GM21447 (cell line): ENCODE data around the gene SERP2.

Experiments
- ATAC-seq: cut with Tn5 transposase; IDR thresholded peaks from one replicate; pipeline ENCODE4 v1.9.1; 2021; ENCODE audit not compliant: unreplicated experiment

The SERP2 gene

DNA sequence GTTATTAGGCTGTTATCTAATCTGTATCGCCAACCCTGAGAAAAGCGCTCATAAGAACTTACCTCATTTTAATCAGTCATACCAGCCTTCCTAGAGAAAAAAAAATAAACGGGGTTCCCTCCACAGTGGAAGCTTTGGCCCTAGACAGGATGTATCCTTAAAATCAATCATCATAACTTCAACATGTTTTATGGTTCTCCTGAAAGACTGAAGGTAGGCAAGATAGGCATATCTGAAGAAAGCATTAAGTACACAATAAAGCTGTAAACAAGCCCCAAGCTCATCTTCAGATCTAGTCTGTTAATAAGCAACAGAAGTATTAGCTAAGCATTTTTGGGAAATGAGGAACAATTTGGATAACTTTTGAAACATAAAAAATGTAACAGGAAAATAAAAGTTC, 18.7 kb upstream of the SERP2 start:
- no peak for ATAC-seq

DNA sequence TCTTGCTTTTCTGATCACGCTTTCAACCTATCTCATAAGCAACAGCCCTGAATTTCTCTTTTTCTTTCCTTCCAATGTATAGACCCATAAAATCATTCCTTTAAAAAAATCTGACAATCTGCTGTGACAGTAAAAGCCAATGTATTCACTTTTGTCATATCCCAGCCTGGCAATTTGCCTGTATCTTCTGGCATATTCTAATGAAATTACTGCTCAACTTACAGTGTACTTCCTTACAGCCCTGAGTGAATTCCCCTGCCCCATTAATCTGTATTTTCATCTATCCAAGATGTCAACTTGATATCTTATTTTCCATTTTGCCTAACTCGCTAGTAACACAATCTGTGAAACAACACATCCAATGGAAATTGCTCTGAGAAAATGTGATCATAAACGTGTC, 18.0 kb upstream of the SERP2 start:
- ATAC-seq: no peak

DNA sequence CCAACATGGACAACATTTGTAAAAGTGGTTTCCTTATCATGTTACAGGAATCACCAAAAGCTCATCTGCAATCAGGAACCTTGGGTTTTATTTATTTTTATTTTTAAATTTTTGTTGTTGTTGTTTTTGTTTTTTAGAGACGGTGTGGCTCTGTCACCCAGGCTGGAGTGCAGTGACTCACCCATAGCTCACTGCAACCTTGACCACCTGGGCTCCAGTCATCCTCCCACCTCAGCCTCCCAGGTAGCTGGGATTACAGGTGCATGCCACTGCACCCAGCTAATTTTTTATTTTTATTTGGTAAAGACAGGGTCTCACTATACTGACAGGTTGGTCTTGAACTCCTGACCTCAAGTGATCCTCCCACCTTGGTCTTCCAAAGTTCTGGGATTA, 13.6 kb upstream of the SERP2 start:
- ATAC-seq: no peak

DNA sequence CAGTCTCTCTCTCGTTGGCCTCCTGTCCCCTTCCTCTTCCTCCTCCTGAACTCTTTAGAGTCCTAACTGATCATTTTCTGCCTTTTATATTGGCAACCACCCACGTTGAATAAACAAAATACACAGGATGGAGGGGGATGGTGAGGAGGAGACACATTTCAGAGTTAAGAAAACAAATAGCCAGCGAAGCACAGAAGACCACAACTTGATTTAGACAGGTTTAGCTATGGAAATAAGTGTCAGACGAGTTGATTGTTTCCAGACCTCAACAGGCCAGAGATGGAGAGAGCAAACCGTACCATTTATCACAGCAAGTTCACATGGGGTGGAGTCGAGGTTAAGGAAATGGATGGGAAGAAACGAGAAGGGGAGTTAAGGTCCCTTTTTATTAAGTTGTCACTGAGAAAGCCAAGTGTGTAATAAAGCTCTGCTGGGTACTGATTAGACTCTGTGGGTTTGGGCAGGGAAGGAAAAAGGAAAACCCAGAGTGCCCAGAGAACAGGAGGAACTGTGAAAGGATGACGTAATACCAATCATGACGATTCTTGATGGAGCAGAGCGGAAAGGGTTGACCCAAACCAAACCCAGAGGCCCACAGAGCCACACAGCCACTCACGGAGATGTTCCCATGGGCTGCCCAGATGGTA, 11.1 kb upstream of the SERP2 start:
- no peak for ATAC-seq

DNA sequence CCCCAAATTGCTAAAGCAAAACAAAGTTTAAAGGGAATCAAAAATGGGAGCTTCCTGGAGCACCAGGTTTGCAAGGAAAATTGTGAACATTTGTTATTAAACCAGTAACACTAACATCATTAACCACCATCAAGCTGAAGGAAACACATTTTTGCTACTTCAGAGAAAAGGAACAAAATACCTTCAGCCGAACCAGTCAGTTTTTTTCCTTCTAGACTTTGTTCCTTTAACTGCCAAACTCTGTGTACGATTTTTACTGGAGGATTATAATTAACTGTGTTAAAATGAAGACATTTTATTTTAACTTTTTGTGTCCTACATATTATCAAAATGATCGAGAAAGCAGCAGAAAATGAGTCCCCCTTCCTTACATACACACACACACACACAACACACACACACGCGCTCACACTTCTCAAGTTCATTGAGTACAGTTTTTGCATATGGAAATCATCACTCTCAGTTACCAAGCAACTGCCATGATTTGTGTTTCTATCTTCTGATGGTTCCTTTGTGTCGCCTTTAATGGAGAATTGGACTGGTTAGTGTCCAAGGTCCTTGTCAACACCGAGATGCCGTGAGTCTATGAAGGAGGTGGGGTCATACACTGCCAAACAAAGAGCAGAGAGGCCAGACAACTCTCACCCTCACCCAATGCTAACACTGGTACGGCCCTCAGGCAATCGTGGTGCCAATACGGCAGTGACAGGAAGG, 9.8 kb upstream of the SERP2 start:
- ATAC-seq: no peak

DNA sequence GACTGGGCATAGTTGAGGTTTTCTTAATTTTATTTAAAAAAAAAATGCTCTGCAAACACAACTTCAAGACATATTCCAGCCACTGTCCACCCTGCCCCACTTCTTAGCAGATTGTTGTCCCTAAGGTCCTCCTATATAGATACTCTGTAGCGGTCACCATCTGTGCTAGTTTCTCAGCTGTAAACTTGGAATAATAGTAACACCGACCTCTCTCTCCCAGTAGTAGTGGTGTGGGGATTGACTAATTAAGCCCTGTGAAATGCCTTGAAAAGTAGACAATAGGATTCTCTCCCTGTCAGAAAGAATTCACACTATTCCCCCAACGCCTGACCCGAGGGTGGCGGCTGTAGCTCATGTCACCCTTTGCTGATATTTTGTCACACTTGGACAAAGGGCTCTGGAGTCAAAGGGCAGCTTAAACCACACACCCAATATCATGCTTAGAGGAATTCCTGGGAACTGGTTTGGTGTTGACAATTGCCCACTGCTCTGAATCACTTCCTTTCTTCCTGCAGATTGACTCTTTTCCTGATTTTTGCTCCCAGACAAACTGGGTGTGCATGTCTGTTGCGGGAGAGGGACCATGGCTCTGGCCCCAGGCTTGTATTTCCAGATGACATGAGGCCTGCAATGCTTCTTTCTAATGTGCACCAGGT, 9.2 kb upstream of the SERP2 start:
- no peak for ATAC-seq

DNA sequence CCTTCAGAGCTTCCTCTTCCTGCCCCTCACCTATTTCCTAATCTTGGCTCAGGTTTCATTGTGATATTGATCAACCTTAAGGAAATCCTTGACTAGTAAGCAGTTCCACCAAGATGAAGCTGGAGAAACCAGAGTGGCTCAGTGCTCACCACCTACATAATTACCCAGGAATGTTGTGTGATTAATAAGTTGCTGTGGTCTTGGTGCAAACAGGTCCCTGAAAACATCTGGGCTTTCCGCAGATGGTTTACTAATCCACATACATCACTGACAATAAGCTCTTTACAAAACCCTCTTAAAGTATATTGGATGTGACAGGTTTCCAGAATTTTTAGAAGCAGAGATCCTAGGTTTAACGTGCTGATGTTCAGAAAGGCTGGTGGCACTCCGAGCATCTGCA, 8.6 kb upstream of the SERP2 start:
- ATAC-seq: no peak

DNA sequence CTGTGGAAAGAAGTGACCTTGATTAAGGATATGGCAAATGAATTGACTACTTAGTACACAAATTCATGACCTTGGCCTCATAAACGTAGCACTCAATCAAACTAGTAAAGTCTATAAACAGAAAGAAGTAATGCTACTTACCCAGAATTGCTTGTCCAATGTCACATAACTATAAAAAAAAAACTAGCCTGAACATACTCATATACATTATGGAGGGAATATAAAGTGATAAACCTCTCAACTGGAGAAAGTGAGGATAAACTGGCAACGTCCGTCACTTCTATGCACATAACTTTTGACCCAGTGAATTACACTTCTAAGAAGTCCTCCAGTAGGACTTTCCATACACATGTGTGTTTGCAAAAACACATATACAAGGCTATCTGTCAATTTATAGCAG, 7.7 kb upstream of the SERP2 start:
- ATAC-seq: no peak

DNA sequence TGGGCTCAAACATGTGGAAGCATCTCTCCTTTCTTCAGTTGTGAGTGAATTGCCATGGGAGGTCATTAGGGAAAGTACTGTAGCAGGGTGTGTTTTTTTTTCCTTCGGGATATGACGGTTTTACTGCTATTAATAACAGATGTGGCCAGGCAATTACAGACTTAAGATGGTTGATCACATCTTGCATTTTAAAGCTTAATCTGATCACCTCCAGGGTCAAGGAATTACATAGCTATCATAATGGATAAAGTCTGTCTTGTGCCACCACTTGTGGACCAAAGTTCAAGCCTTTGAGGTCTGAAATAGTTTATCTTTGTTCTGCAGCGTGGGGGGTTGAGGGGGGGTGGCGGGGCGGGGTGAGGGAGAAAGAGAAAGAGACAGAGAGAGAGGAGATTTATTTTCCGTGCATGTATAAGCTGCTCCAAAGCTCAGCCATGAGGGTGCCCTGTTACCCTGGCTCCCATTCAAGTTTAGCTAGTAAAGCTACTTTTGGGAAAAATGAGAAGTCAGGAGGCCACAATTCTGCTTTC, 5.5 kb upstream of the SERP2 start:
- no peak for ATAC-seq

DNA sequence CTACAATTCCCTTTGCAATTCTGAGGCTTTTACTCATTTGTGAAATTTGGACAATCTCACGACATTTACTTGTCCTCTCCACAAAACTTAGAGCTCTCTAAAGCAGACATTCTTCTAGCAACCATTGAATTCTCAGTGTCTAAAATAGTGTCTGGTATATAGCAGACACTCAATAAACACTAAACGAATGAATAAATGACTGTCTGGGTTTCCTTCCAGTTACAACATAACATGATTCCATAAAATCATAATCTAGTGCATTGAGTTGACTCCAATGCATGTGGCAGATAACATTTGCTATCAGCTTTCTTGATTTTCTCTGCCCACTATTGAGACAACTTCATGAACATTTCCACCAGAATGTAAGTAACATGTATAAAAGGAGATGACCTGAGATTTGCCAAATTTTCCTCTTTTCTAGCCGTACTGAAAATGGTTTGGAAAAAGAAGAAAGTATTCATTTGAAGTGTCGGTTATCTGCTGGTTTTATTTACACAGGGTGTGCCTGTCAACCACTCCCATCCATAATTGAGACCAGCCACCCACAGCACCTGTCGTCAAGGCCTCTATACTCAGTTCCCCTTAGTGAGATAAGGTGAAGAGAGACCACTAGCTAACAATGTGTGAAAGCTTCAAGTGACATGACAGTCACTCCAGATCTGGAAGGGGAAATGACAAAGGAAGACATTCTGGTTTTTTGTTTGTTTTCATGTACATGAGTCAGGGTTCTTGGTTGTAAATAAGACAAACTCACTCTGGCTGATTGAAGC, 4.8 kb upstream of the SERP2 start:
- ATAC-seq: no peak

DNA sequence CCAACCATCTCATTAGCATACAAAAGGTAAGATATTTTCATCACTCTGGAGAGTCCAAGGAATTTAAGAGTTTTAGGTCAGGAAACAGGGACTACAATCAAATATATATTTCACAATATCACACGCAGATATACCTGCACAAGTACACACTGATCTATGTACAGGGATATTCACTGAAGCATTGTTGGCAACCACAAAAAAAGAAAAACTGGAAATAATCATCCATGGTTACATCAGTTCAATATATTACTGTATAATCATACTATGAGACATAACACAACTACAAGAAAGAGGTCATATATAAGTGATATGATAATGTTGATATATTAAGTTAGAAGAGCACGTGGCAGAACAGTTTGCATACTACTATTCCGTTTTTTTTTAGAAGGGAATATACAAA, 2.2 kb upstream of the SERP2 start:
- no peak for ATAC-seq

DNA sequence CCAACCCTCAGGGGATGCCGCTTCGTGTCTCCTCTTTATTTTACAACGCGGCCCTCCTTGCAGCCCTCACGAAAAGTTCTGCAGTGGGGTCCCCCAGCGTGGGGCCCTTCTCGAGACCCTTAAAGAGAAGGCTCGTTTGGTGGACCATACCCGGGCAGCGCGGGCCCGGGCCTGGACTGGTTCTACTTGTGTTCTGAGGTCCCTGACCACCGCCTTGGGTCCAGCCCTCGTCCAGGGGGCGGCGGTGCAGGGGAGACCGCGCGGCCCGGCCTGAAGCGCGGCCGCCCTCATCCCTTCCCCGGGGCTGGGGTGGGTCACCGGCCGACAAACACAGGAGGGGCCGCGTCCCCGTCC, 400 bp upstream of the SERP2 start:
- no peak for ATAC-seq

DNA sequence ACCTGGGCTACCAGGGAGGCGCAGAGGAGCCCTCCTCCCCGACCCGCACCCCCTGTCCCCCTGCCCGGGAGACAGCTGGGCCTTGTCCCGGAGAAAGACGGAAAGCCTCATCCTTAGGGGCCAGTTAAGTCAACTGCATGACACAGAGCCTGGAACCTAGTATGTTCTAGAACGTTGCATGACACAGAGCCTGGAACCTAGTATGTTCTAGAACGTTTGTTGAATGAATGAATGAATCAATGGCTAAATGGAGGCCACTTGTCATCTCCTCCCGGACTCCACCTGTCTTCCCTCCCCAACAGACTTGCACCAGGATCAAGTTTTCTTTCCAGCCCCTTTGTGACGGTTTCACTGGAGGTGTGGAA, 706 bp downstream of the SERP2 start:
- no peak for ATAC-seq

DNA sequence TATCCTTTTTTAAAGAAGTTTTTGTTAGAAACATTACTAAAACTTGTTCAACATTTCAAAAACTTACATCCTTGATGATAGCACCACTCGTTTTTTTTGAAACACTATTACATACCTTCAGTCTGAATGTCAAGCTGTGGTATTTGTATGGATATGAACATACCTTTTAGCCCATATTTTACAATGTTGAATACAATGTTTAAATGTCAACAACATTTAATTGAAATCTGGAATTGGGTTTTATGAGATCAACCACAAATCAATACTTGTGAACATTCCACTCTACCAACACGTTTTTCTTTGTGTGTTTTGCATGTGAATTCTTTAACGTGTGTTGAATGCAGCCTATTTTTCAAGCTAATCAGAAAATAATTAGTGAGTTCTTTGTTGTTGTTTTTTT, 4.7 kb downstream of the SERP2 start:
- no peak for ATAC-seq

DNA sequence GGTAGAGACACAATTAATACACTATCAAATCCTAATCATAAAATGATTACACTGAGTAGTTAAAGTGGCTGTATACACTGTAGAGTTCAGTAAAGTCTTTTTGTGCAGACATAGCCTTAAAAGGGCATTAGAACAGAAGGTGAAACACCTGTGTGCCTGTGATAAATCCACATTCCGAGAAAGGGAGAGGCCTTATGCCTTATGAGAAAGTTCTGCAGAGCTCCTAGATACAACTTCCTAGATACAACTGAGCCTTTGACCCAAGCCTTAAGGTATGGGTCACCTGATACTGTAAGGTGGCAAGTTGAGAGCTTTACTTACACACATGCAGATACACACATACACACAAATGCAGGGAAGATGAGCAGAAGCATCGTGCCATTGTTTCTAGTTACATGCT, 6.3 kb downstream of the SERP2 start:
- no peak for ATAC-seq

DNA sequence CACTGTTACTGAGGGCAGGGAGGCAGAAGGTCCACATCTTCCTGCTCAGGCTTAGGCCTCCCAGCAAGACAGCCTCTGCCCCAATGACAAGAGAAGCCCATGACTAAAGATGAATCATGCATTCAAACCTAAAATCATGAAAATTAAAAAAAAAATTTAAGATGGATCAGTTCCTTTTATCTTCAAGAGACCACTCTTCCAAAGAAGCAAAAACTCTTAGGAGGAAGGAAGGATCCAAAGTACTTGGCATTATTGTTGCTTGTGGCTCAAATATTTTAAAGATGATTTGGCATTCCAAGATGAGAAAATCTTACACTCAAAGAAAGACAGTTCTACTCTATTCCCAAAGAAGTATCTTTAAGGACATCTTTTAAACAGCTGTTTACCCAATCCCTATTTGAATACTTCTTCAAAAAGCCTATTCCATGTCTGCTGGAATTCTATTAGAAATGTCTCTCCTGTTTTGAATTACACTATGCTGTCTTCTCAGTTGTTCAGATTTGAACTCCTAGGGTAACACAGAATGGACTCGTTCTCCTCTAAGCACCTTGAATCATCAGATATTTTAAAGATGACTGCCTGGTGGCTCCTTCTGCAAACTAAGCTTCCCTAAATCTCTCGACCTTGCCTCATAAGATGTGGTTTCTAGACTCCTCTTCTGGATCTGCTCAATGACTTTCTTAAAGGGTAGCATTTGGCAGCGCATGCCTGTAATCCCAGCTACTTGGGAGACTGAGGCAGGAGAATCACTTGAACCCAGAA, 7.0 kb downstream of the SERP2 start:
- ATAC-seq: no peak

DNA sequence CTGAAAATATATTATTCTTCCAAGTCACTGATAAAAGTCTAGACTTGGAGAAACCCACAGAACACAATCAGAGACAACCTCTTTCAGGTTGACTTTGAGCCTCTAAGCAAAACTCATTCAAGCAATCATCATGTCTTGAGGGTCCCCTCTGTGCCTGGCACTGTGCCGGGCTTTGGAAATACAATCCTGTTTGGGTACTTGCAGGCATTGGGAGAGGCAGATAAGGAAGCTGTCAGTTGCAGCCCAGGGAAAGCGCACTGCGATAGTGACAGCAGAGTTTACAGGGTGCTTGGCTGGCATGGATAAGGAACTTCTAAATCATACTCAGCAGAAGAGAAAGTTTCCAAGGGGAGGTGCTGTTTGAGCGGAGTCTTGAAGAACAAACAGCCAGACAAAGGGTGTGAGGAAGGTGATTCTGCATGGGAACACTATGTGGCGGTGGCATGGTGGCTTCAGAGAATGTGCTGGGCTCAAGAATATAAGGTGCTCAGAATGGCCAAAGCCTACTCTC, 9.1 kb downstream of the SERP2 start:
- no peak for ATAC-seq

DNA sequence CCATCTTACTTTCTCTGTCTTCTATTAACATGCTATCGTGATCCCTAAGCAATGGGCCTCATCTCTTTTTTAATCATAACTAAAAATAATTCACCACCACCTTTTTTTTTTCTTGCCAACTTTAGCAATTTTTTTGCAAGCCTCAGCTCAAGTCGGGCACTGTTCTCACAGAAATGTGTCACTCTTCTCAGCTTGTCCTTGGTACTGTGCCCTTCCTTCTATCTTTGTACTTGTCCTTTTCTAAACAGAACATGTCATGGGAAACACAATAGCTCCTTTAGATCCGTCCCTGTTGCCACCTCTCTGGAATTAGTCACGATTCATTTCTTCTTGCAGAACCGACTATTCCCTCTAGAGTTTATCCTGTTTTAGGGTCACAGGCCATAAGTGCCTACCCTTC, 10.3 kb downstream of the SERP2 start:
- ATAC-seq: no peak

DNA sequence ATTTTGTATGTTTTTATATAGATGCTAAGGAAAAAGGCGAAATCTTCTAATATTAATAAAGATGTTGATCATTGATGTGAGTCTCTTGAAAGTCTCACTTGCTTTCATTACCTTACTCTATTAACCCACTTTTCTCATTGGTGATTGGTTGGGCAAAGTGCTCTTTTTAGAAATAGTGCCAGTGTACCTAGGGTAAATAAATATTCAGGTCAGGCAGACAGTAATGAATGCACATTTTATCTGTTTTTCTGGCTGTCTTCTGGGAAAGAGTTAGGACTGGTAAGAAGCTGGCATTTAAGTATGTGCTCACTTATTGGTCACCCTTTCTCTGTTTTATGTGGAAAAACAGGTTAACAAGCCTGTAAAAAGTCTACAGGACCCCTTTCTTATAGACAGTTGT, 11.2 kb downstream of the SERP2 start:
- no peak for ATAC-seq

DNA sequence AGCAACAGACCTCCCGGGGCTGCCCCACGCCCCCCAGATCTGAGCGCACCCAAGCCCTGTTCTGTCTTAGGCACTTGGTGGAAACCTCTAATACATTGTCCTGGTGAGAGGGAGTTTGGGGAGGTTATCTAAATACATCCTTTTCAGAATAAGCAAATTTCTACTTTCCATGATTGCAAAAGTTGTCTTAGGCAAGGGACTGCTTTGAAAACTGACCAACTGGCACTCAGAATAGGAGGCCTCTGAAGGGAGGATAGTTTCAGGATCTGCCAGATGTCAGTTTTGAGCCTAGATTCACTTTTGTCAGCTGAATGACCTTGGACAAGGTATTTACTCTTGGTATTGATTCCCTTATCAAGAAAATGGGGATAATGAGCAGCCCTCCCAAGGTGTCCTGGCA, 11.8 kb downstream of the SERP2 start:
- no peak for ATAC-seq

DNA sequence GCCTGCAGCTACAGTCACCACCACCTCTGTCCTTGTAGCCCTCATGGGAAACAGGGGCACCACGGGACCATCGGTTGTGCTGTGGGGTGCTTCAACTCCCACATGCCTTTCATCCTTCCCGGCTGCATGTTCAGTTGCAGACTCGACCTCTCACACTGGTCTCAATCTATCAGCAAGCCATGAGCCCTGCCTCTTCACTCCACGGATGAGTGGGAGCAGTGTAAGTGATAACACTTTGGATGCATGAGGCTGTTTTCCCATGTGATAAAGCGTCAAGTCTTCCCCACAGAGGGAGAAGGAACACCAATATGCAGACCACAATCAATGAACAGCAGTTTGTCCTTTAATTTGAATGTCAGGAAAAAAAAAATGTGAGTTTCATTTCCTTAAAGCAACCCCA, 12.2 kb downstream of the SERP2 start:
- no peak for ATAC-seq
